Nephron (organoid): ENCODE measurements around the gene KCNQ1.
A peak's percentile ranks its signal among the peaks of the same experiment; 100 is the strongest.

Experiments used
- H3K27ac Mint-ChIP-seq, 3 experiments: 2 replicates each; pipeline ENCODE4 v1.8.0; 2020; ENCODE audit warnings: mixed read lengths in 3 of 3, mild to moderate bottlenecking in 2 of 3, moderate library complexity in 1 of 3
- H3K27me3 Mint-ChIP-seq: 2 replicates; pipeline ENCODE4 v1.8.0; 2021; ENCODE audit warnings: low read depth, mild to moderate bottlenecking, moderate library complexity, mixed read lengths
- H3K36me3 Mint-ChIP-seq: 2 replicates; pipeline ENCODE4 v1.8.0; 2020; ENCODE audit warnings: low read depth, mixed read lengths
- H3K4me1 Mint-ChIP-seq: 2 replicates; pipeline ENCODE4 v1.8.0; 2020; ENCODE audit warnings: mixed read lengths
- H3K4me3 Mint-ChIP-seq, 3 experiments: 2 replicates each; pipeline ENCODE4 v1.8.0; 2020; ENCODE audit warnings: mild to moderate bottlenecking in 3 of 3, mixed read lengths in 3 of 3, moderate library complexity in 2 of 3
- H3K9me3 Mint-ChIP-seq: 2 replicates; pipeline ENCODE4 v1.8.0; 2020; ENCODE audit warnings: mixed read lengths
- TF ChIP-seq, protein P1 (sequence below), 3 experiments: fragments of 200-600 bp; sonication (generic); IDR thresholded peaks; one replicate each; pipeline ENCODE4 v1.5.0; 2021; ENCODE audit warnings: antibody characterized with exemption in 3 of 3; ENCODE audit not compliant: unreplicated experiment in 3 of 3

The KCNQ1 gene

DNA sequence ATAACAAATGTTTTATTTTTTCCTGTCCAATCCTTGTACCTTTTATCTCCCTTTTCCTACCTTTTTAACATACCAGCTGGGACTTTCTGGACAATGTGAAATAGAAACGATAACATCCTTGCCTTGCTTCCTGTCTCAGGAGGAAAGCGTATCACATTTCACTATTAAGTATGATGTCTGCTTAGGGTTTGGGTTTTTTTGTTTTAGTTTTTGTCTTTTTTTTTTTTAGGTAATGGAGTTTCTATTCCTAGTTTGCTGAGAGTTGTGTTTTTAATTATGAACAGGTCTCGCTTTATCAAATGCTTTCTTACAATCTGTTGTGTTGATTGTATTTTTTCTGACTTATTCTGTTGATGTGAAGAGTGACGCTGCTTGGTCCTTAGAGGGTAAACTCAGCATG is 319.2 kb downstream of the KCNQ1 start:
- H3K27me3 Mint-ChIP-seq = peaks cover 4% of the 10 kb centered on the region
- no peak overlapping the region for H3K4me3 Mint-ChIP-seq
- H3K4me1 Mint-ChIP-seq = peaks cover 34% of the 10 kb centered on the region
- H3K27ac Mint-ChIP-seq = peak overlapping the region; percentile 81 to 91 (median 85)
- peaks cover 12% of the 10 kb centered on the region for H3K9me3 Mint-ChIP-seq
- H3K36me3 Mint-ChIP-seq = no peaks in the 10 kb centered on the region
- TF ChIP-seq, protein P1, sequence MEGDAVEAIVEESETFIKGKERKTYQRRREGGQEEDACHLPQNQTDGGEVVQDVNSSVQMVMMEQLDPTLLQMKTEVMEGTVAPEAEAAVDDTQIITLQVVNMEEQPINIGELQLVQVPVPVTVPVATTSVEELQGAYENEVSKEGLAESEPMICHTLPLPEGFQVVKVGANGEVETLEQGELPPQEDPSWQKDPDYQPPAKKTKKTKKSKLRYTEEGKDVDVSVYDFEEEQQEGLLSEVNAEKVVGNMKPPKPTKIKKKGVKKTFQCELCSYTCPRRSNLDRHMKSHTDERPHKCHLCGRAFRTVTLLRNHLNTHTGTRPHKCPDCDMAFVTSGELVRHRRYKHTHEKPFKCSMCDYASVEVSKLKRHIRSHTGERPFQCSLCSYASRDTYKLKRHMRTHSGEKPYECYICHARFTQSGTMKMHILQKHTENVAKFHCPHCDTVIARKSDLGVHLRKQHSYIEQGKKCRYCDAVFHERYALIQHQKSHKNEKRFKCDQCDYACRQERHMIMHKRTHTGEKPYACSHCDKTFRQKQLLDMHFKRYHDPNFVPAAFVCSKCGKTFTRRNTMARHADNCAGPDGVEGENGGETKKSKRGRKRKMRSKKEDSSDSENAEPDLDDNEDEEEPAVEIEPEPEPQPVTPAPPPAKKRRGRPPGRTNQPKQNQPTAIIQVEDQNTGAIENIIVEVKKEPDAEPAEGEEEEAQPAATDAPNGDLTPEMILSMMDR (IDR thresholded peaks at IDR 0.05; ENCODE audit: unreplicated experiment in 3 of 3) = no peak

DNA sequence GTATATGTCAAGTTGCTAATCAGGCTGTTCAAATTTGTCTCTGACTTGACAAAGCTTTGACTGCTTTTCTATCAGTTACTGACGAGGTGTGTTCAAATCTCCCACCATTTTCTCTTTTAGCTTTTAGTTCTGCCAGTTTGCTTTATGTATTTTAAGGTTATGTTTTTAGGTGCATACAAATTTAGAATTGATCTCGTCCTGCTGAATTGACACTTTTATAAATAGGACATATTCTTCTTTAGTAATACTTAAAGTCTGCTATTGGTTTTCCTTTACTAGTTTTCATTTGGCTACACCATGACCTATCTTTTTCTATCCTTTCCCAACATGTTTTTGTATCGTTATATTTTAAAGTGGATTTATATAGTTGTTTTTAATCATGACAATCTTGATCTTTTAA is 320.7 kb downstream of the KCNQ1 start:
- peaks cover 12% of the 10 kb centered on the region for H3K9me3 Mint-ChIP-seq
- H3K4me1 Mint-ChIP-seq = peaks cover 34% of the 10 kb centered on the region
- no peaks in the 10 kb centered on the region for H3K36me3 Mint-ChIP-seq
- H3K27ac Mint-ChIP-seq = peak overlapping the region; percentile 42 to 91 (median 87)
- no peak overlapping the region for H3K4me3 Mint-ChIP-seq
- peaks cover 4% of the 10 kb centered on the region for H3K27me3 Mint-ChIP-seq
- TF ChIP-seq, protein P1 (IDR thresholded peaks at IDR 0.05; ENCODE audit: unreplicated experiment in 3 of 3) = no peak

DNA sequence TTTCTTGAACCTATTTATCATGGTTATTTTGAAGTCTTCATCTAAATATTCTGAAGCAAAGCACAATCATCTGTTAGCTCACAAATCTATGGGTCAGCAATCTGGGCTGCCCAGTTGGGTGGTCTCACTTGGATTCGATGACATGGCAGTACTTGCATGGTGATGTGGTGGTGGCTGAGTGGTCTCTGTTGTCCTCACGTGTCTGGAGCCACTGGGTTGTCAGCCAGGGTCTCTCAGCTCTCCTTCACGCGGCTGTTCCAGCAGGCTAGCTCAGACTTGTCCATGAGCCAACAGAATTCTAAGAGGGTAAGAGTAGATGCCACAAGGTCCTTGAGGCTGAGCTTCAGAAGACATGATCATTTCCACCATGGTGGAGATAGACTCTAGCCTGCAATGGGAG is 321.4 kb downstream of the KCNQ1 start:
- Mint-ChIP-seq H3K4me3 (no peak overlapping the region), H3K9me3 (peaks cover 12% of the 10 kb centered on the region), H3K36me3 (no peaks in the 10 kb centered on the region), H3K27me3 (peaks cover 4% of the 10 kb centered on the region), H3K4me1 (peaks cover 30% of the 10 kb centered on the region), H3K27ac (no peak overlapping the region)
- TF ChIP-seq, protein P1 (IDR thresholded peaks at IDR 0.05; ENCODE audit: unreplicated experiment in 3 of 3) = no peak

DNA sequence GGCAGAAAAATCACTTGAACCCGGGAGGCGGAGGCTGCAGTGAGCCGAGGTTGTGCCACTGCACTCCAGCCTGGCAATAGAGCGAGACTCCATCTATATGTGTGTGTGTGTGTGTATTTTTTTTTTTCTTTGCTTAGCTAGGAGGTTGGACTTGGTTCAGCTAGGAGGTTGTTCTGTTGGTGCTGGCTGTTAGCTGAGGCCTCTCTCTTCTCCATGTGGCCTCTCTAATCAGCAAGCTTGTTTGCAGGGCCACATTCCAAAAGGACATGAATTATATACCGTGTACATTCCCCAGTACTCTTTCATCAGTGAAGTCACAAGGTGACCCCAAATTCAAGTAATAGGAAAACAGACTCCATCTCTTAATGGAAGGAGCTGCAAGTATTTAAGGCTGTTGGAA is 322.3 kb downstream of the KCNQ1 start:
- no peaks in the 10 kb centered on the region for H3K36me3 Mint-ChIP-seq
- TF ChIP-seq, protein P1 (IDR thresholded peaks at IDR 0.05; ENCODE audit: unreplicated experiment in 3 of 3) = no peak
- no peak overlapping the region for H3K4me3 Mint-ChIP-seq
- H3K27me3 Mint-ChIP-seq = peaks cover 5% of the 10 kb centered on the region
- H3K9me3 Mint-ChIP-seq = peaks cover 12% of the 10 kb centered on the region
- H3K4me1 Mint-ChIP-seq = peaks cover 35% of the 10 kb centered on the region
- H3K27ac Mint-ChIP-seq = peak overlapping the region in 1 of 3 experiments; percentile 62

DNA sequence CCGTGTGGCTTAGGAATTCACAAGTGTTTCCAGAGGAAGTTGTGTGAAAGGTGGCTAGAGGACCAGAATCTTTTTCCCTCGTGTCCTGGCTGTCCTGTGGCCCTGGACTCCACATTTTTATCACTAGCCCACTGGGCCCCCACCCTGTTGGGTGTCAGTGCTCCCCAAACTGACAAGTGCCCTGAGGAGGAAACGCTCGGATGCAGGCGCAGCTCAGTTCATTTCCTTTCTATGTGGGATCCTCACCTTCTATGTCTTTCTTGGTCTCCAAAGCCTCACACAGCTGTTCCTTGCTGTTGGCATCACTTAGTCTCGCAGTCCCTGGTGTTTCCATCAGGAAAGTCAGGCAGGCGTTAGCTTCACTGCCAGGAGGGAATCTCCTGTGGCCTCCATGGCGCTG is 323.0 kb downstream of the KCNQ1 start:
- H3K4me3 Mint-ChIP-seq = no peak overlapping the region
- peaks cover 8% of the 10 kb centered on the region for H3K27me3 Mint-ChIP-seq
- peak overlapping the region in 2 of 3 experiments; percentile 29 to 72 for H3K27ac Mint-ChIP-seq
- no peaks in the 10 kb centered on the region for H3K36me3 Mint-ChIP-seq
- H3K4me1 Mint-ChIP-seq = peaks cover 34% of the 10 kb centered on the region
- TF ChIP-seq, protein P1 (IDR thresholded peaks at IDR 0.05; ENCODE audit: unreplicated experiment in 3 of 3) = no peak
- peaks cover 12% of the 10 kb centered on the region for H3K9me3 Mint-ChIP-seq
